ENCODE data around the gene CYCS. TPM values are rescaled to one million over a fixed set of nuclear protein-coding genes. Genes with fewer than 3 reads are reported as not detected.

Gene CYCS
- total and polyA plus RNA-seq, 2 donors: 57.1 to 75.1 TPM

GRCh38 chr7:25077096-25077495 is 48.0 kb downstream of the CYCS start:
- Histone ChIP-seq H3K4me3 (ENCODE audit: low read depth, low read length) (no peak overlapping the region), H3K27ac (ENCODE audit: low read depth) (no peak overlapping the region), H3K4me1 (ENCODE audit: insufficient read depth) (no peaks in the 10 kb centered on the region), H3K36me3 (ENCODE audit: insufficient read depth) (no peaks in the 10 kb centered on the region)
- no peak for DNase-seq (ENCODE audit: extremely low spot score)
- WGBS: 82% methylated on average over 4 of the region's 4 CpGs

- WGBS: 75% methylated on average over 8 of the region's 8 CpGs
- no peak overlapping the region for H3K4me3 ChIP-seq (ENCODE audit: low read depth, low read length)
- no peak overlapping the region for H3K27ac ChIP-seq (ENCODE audit: low read depth)
- no peaks in the 10 kb centered on the region for H3K36me3 ChIP-seq (ENCODE audit: insufficient read depth)
- no peak for DNase-seq (ENCODE audit: extremely low spot score)
- H3K4me1 ChIP-seq (ENCODE audit: insufficient read depth): no peaks in the 10 kb centered on the region
Measured at GRCh38 chr7:25075459-25075858, 49.6 kb downstream of the CYCS start.

- 21% methylated on average over 2 of the region's 2 CpGs for WGBS
- Histone ChIP-seq H3K27ac (ENCODE audit: low read depth) (no peak overlapping the region), H3K36me3 (ENCODE audit: insufficient read depth) (no peaks in the 10 kb centered on the region), H3K4me3 (ENCODE audit: low read depth, low read length) (no peak overlapping the region), H3K4me1 (ENCODE audit: insufficient read depth) (no peaks in the 10 kb centered on the region)
- no peak for DNase-seq (ENCODE audit: extremely low spot score)
Measured at GRCh38 chr7:25073451-25073850, 51.6 kb downstream of the CYCS start.

Other genes starting within 250 kb of the CYCS start
- gene OSBPL3, start 145.1 kb downstream of the CYCS start, total RNA-seq: 4.9 TPM
- gene OSBPL3, start 145.1 kb downstream of the CYCS start, polyA plus RNA-seq: 1.9 TPM
- gene NPVF, start 103.2 kb upstream of the CYCS start, total RNA-seq: not detected
- gene NPVF, start 103.2 kb upstream of the CYCS start, polyA plus RNA-seq: not detected

All from urinary bladder (tissue), 4 donors.